GM19455 (cell line): ENCODE data around the gene PLK4.
A peak's percentile ranks its signal among the peaks of the same experiment; 100 is the strongest.

ENCODE experiments used
- ATAC-seq: cut with Tn5 transposase; IDR thresholded peaks from one replicate; pipeline ENCODE4 v1.9.1; 2021; ENCODE audit not compliant: unreplicated experiment

Gene PLK4

GRCh38 chr4:127880763-127881562 lies at the start of gene PLK4:
Gene PLK4, plus strand, starts transcription at chr4:127880893. Its CDS starts 242 bp downstream, at chr4:127881135.
- peak; percentile 92 for ATAC-seq

GRCh38 chr4:127832585-127832984 lies 48.1 kb upstream of the PLK4 start:
- peak; percentile 48 for ATAC-seq

GRCh38 chr4:127843704-127844600 lies 36.7 kb upstream of the PLK4 start:
- no peak for ATAC-seq

- no peak for ATAC-seq
Measured at GRCh38 chr4:127844601-127845116, 36.0 kb upstream of the PLK4 start.

- no peak for ATAC-seq
Measured at GRCh38 chr4:127846061-127846460, 34.6 kb upstream of the PLK4 start.

- ATAC-seq: no peak
Measured at GRCh38 chr4:127846765-127847164, 33.9 kb upstream of the PLK4 start.

GRCh38 chr4:127849505-127850234 lies 31.0 kb upstream of the PLK4 start:
- ATAC-seq: no peak

- ATAC-seq: no peak
Measured at GRCh38 chr4:127852661-127853060, 28.0 kb upstream of the PLK4 start.

- peak; percentile 14 for ATAC-seq
Measured at GRCh38 chr4:127856196-127856812, 24.4 kb upstream of the PLK4 start.

GRCh38 chr4:127856813-127857447 lies 23.8 kb upstream of the PLK4 start:
- ATAC-seq: peak; percentile 74

GRCh38 chr4:127857641-127858040 lies 23.1 kb upstream of the PLK4 start:
- ATAC-seq: no peak

GRCh38 chr4:127868196-127868595 lies 12.5 kb upstream of the PLK4 start:
- ATAC-seq: no peak

GRCh38 chr4:127870281-127870680 lies 10.4 kb upstream of the PLK4 start:
- ATAC-seq: no peak

GRCh38 chr4:127870688-127871087 lies 10.0 kb upstream of the PLK4 start:
- no peak for ATAC-seq

- no peak for ATAC-seq
Measured at GRCh38 chr4:127875791-127876190, 4.9 kb upstream of the PLK4 start.

GRCh38 chr4:127881563-127881864 lies 821 bp downstream of the PLK4 start:
- peak; percentile 42 for ATAC-seq

- ATAC-seq: no peak
Measured at GRCh38 chr4:127888559-127888958, 7.9 kb downstream of the PLK4 start.

GRCh38 chr4:127889903-127890302 lies 9.2 kb downstream of the PLK4 start:
- ATAC-seq: no peak

- ATAC-seq: no peak
Measured at GRCh38 chr4:127896069-127896468, 15.4 kb downstream of the PLK4 start.

- no peak for ATAC-seq
Measured at GRCh38 chr4:127896528-127896927, 15.8 kb downstream of the PLK4 start.
